MM.1S (cell line): ENCODE measurements around the gene APOBEC3A.

ENCODE experiments used
- DNase-seq: peaks from one replicate; pipeline ENCODE4 v3.0.0-alpha.2; 2015
- H2AFZ ChIP-seq: fragments of 300-600 bp; sonication (generic); 2 replicates; pipeline ENCODE4 v1.6.0; 2016; ENCODE audit warnings: antibody characterized with exemption, low read length
- H3F3A ChIP-seq: fragments of 300-600 bp; sonication (generic); 2 replicates; pipeline ENCODE4 v1.6.1; 2016; ENCODE audit warnings: mild to moderate bottlenecking, antibody characterized with exemption, low read length, moderate library complexity, mixed read lengths; ENCODE audit not compliant: insufficient read depth
- H3K27ac ChIP-seq: fragments of 300-600 bp; sonication (generic); 2 replicates; pipeline ENCODE4 v1.5.1; 2016; ENCODE audit warnings: mild to moderate bottlenecking, low read length
- H3K27me3 ChIP-seq: fragments of 300-600 bp; sonication (generic); replicated peaks from 2 replicates; pipeline ENCODE4 v1.6.0; 2016; ENCODE audit warnings: low read length; ENCODE audit not compliant: insufficient read depth
- H3K36me3 ChIP-seq: fragments of 300-600 bp; sonication (generic); replicated peaks from 2 replicates; pipeline ENCODE4 v1.6.1; 2016; ENCODE audit warnings: mild to moderate bottlenecking, low read length, mixed read lengths; ENCODE audit not compliant: insufficient read depth
- H3K4me1 ChIP-seq: fragments of 300-600 bp; sonication (generic); 2 replicates; pipeline ENCODE4 v1.6.1; 2016; ENCODE audit warnings: low read length, mixed read lengths
- H3K4me2 ChIP-seq: fragments of 300-600 bp; sonication (generic); 2 replicates; pipeline ENCODE4 v1.6.0; 2016; ENCODE audit warnings: low read depth, low read length
- H3K4me3 ChIP-seq: fragments of 300-600 bp; sonication (generic); 2 replicates; pipeline ENCODE4 v1.5.1; 2016; ENCODE audit warnings: low read length, mixed read lengths
- H3K79me2 ChIP-seq: fragments of 300-600 bp; sonication (generic); 2 replicates; pipeline ENCODE4 v1.6.1; 2016; ENCODE audit warnings: mixed run types, low read length, mixed read lengths
- H3K9ac ChIP-seq: fragments of 300-600 bp; sonication (generic); 2 replicates; pipeline ENCODE4 v1.6.1; 2016; ENCODE audit warnings: low read length, mixed read lengths
- H3K9me2 ChIP-seq: fragments of 300-600 bp; sonication (generic); replicated peaks from 2 replicates; pipeline ENCODE4 v1.6.1; 2016; ENCODE audit warnings: mild to moderate bottlenecking, low read length, mixed read lengths; ENCODE audit not compliant: insufficient read depth
- H3K9me3 ChIP-seq: fragments of 300-600 bp; sonication (generic); replicated peaks from 2 replicates; pipeline ENCODE4 v1.6.1; 2016; ENCODE audit warnings: mild to moderate bottlenecking, low read length, mixed read lengths; ENCODE audit not compliant: insufficient read depth
- H4K20me1 ChIP-seq: fragments of 300-600 bp; sonication (generic); 2 replicates; pipeline ENCODE4 v1.6.1; 2016; ENCODE audit warnings: mild to moderate bottlenecking, low read length, moderate library complexity, mixed read lengths; ENCODE audit not compliant: insufficient read depth
- EZH2 ChIP-seq: fragments of 300-600 bp; sonication (generic); optimal IDR thresholded peaks from 2 replicates; pipeline ENCODE3; 2017; ENCODE audit warnings: low read depth, mild to moderate bottlenecking, antibody characterized with exemption, low read length, mixed read lengths
- EZH2phosphoT487 ChIP-seq: fragments of 300-600 bp; sonication (generic); IDR thresholded peaks from 2 replicates; pipeline ENCODE4 v1.6.1; 2018; ENCODE audit warnings: antibody characterized with exemption, low read length
- TF ChIP-seq, protein P1 (sequence below): fragments of 300-600 bp; sonication (generic); IDR thresholded peaks from 2 replicates; pipeline ENCODE4 v1.5.1; 2016; ENCODE audit warnings: antibody characterized with exemption, low read length, mixed read lengths

APOBEC3A gene

DNA sequence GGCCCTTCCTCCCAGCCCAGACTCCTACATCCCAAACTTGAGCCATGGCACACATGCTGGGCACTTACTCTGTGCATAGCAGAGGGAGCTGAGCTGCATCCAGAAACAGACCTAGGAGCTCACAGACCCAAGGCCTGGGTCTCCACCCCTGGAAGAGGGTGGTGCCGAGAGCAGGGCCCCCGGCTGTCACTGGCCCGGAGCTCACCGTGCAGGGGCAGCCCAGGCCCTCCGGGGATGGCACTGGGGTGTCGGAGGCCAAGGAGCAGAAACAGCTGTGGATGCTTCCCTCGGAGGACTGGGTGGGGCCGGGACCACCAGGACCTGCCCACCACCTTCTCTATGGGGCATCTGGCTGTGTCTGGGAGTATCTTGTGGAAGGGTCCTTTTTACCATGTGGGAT, 4.3 kb upstream of the APOBEC3A start:
- no peak for DNase-seq
- no peaks in the 10 kb centered on the region for H4K20me1 ChIP-seq
- peak overlapping the region; percentile 82; the same call in 1 of the 2 replicates for H3K27ac ChIP-seq
- H3K27me3 ChIP-seq = no peaks in the 10 kb centered on the region
- peak overlapping the region; percentile 77 for H3K9ac ChIP-seq
- no peak overlapping the region for H3K4me3 ChIP-seq
- H3K36me3 ChIP-seq = no peaks in the 10 kb centered on the region
- peaks cover 22% of the 10 kb centered on the region for H3K4me1 ChIP-seq
- peak overlapping the region; percentile 84; the same call in 1 of the 2 replicates for H3K4me2 ChIP-seq
- H3F3A ChIP-seq = no peaks in the 10 kb centered on the region
- no peak overlapping the region for H2AFZ ChIP-seq
- no peaks in the 10 kb centered on the region for H3K79me2 ChIP-seq
- no peaks in the 10 kb centered on the region for H3K9me3 ChIP-seq
- no peak for TF ChIP-seq EZH2
- TF ChIP-seq, protein P1, sequence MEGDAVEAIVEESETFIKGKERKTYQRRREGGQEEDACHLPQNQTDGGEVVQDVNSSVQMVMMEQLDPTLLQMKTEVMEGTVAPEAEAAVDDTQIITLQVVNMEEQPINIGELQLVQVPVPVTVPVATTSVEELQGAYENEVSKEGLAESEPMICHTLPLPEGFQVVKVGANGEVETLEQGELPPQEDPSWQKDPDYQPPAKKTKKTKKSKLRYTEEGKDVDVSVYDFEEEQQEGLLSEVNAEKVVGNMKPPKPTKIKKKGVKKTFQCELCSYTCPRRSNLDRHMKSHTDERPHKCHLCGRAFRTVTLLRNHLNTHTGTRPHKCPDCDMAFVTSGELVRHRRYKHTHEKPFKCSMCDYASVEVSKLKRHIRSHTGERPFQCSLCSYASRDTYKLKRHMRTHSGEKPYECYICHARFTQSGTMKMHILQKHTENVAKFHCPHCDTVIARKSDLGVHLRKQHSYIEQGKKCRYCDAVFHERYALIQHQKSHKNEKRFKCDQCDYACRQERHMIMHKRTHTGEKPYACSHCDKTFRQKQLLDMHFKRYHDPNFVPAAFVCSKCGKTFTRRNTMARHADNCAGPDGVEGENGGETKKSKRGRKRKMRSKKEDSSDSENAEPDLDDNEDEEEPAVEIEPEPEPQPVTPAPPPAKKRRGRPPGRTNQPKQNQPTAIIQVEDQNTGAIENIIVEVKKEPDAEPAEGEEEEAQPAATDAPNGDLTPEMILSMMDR = no peak
- no peak for TF ChIP-seq EZH2phosphoT487
- no peaks in the 10 kb centered on the region for H3K9me2 ChIP-seq

DNA sequence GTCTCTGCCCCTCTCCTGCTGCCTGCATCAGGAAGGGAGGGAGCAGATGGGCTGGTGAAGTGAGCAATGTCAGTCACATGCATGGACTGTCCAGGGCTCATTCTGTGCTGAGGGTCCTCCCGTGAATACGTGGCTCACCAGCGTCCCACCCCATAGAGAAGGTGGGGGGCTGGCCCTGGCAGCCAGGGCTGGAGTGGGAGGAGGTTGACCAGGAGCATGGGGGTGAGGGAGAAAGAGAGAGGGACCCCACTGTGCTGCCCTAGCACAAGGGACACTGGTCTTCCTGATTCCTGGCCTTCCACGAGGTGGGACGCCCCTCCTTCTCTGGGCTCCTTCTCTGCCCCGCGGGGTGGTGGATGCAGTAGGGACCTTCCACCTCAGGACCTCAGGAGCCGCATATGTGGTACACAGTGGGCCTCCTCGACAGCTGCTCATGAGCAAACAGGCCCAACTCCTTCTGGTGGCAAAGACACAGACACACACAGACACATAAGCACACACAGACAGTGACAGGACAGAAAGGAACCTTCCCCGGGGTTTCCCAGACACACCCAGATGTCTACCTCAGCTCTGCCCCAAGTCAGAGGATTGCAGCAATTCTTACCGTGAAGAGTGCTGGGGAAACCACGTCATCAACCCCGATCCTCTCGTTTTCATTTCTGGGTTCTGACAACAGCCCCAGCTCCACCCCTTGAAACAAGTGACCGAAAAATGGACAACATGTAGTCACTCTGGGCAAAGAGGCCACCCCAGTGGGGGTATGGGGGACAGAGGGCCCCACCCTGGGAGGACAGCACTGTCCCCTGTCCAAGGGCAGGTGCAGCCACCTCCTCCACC, 3.6 kb upstream of the APOBEC3A start:
- Histone ChIP-seq H3K9me3 (no peaks in the 10 kb centered on the region), H3K9me2 (no peaks in the 10 kb centered on the region), H3K9ac (peak overlapping the region; percentile 77), H3K27ac (peak overlapping the region; percentile 82), H3K4me2 (peak overlapping the region; percentile 84), H3K4me3 (peak overlapping the region; percentile 36), H3K79me2 (no peaks in the 10 kb centered on the region), H3F3A (no peaks in the 10 kb centered on the region), H3K27me3 (no peaks in the 10 kb centered on the region), H3K4me1 (peaks cover 22% of the 10 kb centered on the region), H3K36me3 (no peaks in the 10 kb centered on the region), H4K20me1 (no peaks in the 10 kb centered on the region), H2AFZ (peak overlapping the region; percentile 44; the same call in 1 of the 2 replicates)
- DNase-seq = peak; percentile 86
- TF ChIP-seq EZH2 (no peak), EZH2phosphoT487 (no peak)
- TF ChIP-seq, protein P1 = no peak

DNA sequence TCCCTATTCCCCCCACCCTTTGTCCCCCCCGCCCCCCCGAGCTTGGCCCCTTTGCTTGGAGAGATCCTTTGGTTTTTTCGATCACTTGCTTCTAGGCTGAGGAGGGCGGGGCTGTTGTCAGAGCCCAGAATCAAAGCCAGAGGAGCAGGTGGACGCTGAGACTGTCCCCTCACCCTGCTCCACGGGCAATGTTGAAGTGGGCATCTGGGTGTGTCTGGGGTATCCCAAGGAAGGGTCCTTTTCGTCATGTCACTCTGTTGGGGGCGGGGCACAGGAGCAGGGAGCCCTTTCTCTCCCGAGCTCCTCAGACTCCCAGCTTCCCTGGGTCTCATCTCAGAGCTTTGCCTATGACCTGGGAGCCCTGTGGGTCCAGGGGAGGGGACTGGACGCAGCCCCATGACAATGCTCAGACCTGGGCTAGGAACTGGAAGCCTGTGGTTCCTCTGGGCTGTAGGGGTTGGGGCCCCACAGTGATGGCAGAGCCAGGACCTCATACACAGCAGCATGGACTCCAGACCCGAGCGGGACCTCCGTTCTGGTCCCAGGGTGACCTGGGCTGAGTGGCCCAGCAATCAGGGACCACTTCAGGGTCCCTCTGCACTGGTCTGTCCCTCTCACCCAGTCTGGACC, 2.9 kb upstream of the APOBEC3A start:
- Histone ChIP-seq H3F3A (no peaks in the 10 kb centered on the region), H3K4me1 (peaks cover 22% of the 10 kb centered on the region), H3K9me2 (no peaks in the 10 kb centered on the region), H4K20me1 (no peaks in the 10 kb centered on the region), H3K9ac (no peak overlapping the region; the same call in 1 of the 2 replicates), H2AFZ (no peak overlapping the region; the same call in 1 of the 2 replicates), H3K79me2 (no peaks in the 10 kb centered on the region), H3K27ac (peak overlapping the region; percentile 82; the same call in 1 of the 2 replicates), H3K27me3 (no peaks in the 10 kb centered on the region), H3K4me3 (no peak overlapping the region; the same call in 1 of the 2 replicates), H3K9me3 (no peaks in the 10 kb centered on the region), H3K4me2 (peak overlapping the region; percentile 84; the same call in 1 of the 2 replicates), H3K36me3 (no peaks in the 10 kb centered on the region)
- TF ChIP-seq, protein P1 = no peak
- TF ChIP-seq EZH2phosphoT487 (no peak), EZH2 (no peak)
- DNase-seq = no peak
